ENCODE measurements around the gene NARS2.

NARS2 gene

GRCh38 chr11:78577495-78577894 is 2.8 kb upstream of the NARS2 start:
- TF ChIP-seq MAX (IDR thresholded peaks at IDR 0.05; ENCODE audit: low read depth, low read length) (no peak), MYC (IDR thresholded peaks at IDR 0.05; ENCODE audit: low read depth, low read length) (no peak), POLR2A (IDR thresholded peaks at IDR 0.05; ENCODE audit: extremely low read depth, insufficient read length) (no peak), CTCF (IDR thresholded peaks at IDR 0.05; ENCODE audit: low read depth, low read length) (no peak)
- H3K4me3 ChIP-seq (ENCODE audit: low read depth, low read length) = no peak overlapping the region
- peak; percentile 59 for DNase-seq (ENCODE audit: low read depth)

GRCh38 chr11:78576549-78577097 is 2.0 kb upstream of the NARS2 start:
- TF ChIP-seq MAX (IDR thresholded peaks at IDR 0.05; ENCODE audit: low read depth, low read length) (peak; percentile 44; the same call in 1 of the 2 replicates), POLR2A (IDR thresholded peaks at IDR 0.05; ENCODE audit: extremely low read depth, insufficient read length) (no peak)
- DNase-seq (ENCODE audit: low read depth) = peak; percentile 67
- H3K4me3 ChIP-seq (ENCODE audit: low read depth, low read length) = no peak overlapping the region

GRCh38 chr11:78575478-78575877 is 814 bp upstream of the NARS2 start:
- TF ChIP-seq MYC (IDR thresholded peaks at IDR 0.05; ENCODE audit: low read depth, low read length) = no peak
- no peak for TF ChIP-seq POLR2A (IDR thresholded peaks at IDR 0.05; ENCODE audit: extremely low read depth, insufficient read length)
- TF ChIP-seq MAX (IDR thresholded peaks at IDR 0.05; ENCODE audit: low read depth, low read length) = no peak
- TF ChIP-seq CTCF (IDR thresholded peaks at IDR 0.05; ENCODE audit: low read depth, low read length) = no peak
- DNase-seq (ENCODE audit: low read depth) = no peak

GRCh38 chr11:78573681-78574080 is 983 bp downstream of the NARS2 start:
- H3K4me3 ChIP-seq (ENCODE audit: low read depth, low read length) = peak overlapping the region; percentile 88
- no peak for DNase-seq (ENCODE audit: low read depth)
- TF ChIP-seq MYC (IDR thresholded peaks at IDR 0.05; ENCODE audit: low read depth, low read length) = no peak

More at GRCh38 chr11:78575478-78575877, 814 bp upstream of the NARS2 start:
- H3K4me3 ChIP-seq (ENCODE audit: low read depth, low read length) = peak overlapping the region; percentile 88

GRCh38 chr11:78573271-78573670 is 1.4 kb downstream of the NARS2 start:
- H3K4me3 ChIP-seq (ENCODE audit: low read depth, low read length) = peak overlapping the region; percentile 88
- TF ChIP-seq POLR2A (IDR thresholded peaks at IDR 0.05; ENCODE audit: extremely low read depth, insufficient read length) (no peak), CTCF (IDR thresholded peaks at IDR 0.05; ENCODE audit: low read depth, low read length) (no peak), MAX (IDR thresholded peaks at IDR 0.05; ENCODE audit: low read depth, low read length) (no peak), MYC (IDR thresholded peaks at IDR 0.05; ENCODE audit: low read depth, low read length) (no peak)
- no peak for DNase-seq (ENCODE audit: low read depth)

GRCh38 chr11:78572394-78572793 is 2.3 kb downstream of the NARS2 start:
- no peak for TF ChIP-seq CTCF (IDR thresholded peaks at IDR 0.05; ENCODE audit: low read depth, low read length)
- TF ChIP-seq MAX (IDR thresholded peaks at IDR 0.05; ENCODE audit: low read depth, low read length) = no peak
- no peak for TF ChIP-seq MYC (IDR thresholded peaks at IDR 0.05; ENCODE audit: low read depth, low read length)
- TF ChIP-seq POLR2A (IDR thresholded peaks at IDR 0.05; ENCODE audit: extremely low read depth, insufficient read length) = no peak
- H3K4me3 ChIP-seq (ENCODE audit: low read depth, low read length) = peak overlapping the region; percentile 88
- peak; percentile 22 for DNase-seq (ENCODE audit: low read depth)

- TF ChIP-seq CTCF (IDR thresholded peaks at IDR 0.05; ENCODE audit: low read depth, low read length) = no peak
- TF ChIP-seq MAX (IDR thresholded peaks at IDR 0.05; ENCODE audit: low read depth, low read length) = no peak
- no peak for TF ChIP-seq POLR2A (IDR thresholded peaks at IDR 0.05; ENCODE audit: extremely low read depth, insufficient read length)
- no peak for TF ChIP-seq MYC (IDR thresholded peaks at IDR 0.05; ENCODE audit: low read depth, low read length)
- H3K4me3 ChIP-seq (ENCODE audit: low read depth, low read length) = no peak overlapping the region
These were observed 4.6 kb downstream of the NARS2 start for GRCh38 chr11:78570031-78570430.

More at GRCh38 chr11:78570031-78570430, 4.6 kb downstream of the NARS2 start:
- DNase-seq (ENCODE audit: low read depth) = no peak

Data from NB4 (cell line).